K562 (cell line): ENCODE results near the gene CASP9. TPM values are rescaled to one million over a fixed set of nuclear protein-coding genes. Genes with fewer than 3 reads are reported as not detected.

Source experiments
- ATAC-seq: fragments of 200-7000 bp; cut with Tn5 transposase; 3 replicates; pipeline ENCODE4 v1.9.1; 2020; ENCODE audit warnings: moderate library complexity
- BruUV-seq: library from RNA; stranded (reverse); fragments of 400-500 nt; replicated peaks from 2 replicates; lab custom pipeline; 2021; lab: Mats Ljungman, UMichigan
- CTCF ChIA-PET: fragments of 300-600 bp; formaldehyde crosslinking; extraction: SDS; loops from one replicate; lab custom pipeline; 2021; ENCODE audit warnings: low intra/inter-chr PET ratio; lab: Yijun Ruan, JAX
- POLR2A ChIA-PET: fragments of 300-600, 350-650 bp; sonication (Branson Sonifier 250); formaldehyde crosslinking; extraction: SDS; loops from one replicate; lab custom pipeline; 2021; ENCODE audit warnings: antibody characterized with exemption, inconsistent platforms; lab: Yijun Ruan, JAX
- DNase-seq, 4 experiments: peaks; one replicate each; pipeline versions ENCODE4 v3.0.0 to v3.0.0-alpha.2; 2011 to 2018; ENCODE audit warnings: low spot score in 3 of 4, mixed read lengths in 3 of 4; ENCODE audit errors: extremely low read depth in 1 of 4
- FAIRE-seq: peaks from 2 replicates; lab custom pipeline; 2011; peaks lifted over from hg19 to GRCh38; lab: Jason Lieb, UNC
- H2AFZ ChIP-seq: 2 replicates; pipeline ENCODE4 v1.6.0; 2011; ENCODE audit warnings: low read depth, low read length, control low read depth, inconsistent platforms
- H3K27ac ChIP-seq: fragments of 200-600 bp; 3 replicates; pipeline ENCODE4 v1.8.0; 2011; ENCODE audit warnings: low read depth, mild to moderate bottlenecking, control low read depth, inconsistent platforms, low read length, moderate library complexity, mixed read lengths; ENCODE audit errors: extremely low read depth
- H3K27me3 ChIP-seq, 2 experiments: fragments of 300-600 bp in 1 of 2; 2 replicates in 1 of 2; 3 replicates in 1 of 2; pipeline versions ENCODE4 v1.6.0 to v1.8.0; 2011; ENCODE audit warnings: inconsistent platforms in 2 of 2, low read length in 2 of 2, mild to moderate bottlenecking in 1 of 2, mixed read lengths in 1 of 2, moderate library complexity in 1 of 2; ENCODE audit not compliant: control insufficient read depth in 2 of 2, insufficient read depth in 2 of 2
- H3K36me3 ChIP-seq: fragments of 300-600 bp; 3 replicates; pipeline ENCODE4 v1.8.0; 2011; ENCODE audit warnings: mild to moderate bottlenecking, low read length, inconsistent platforms; ENCODE audit not compliant: control insufficient read depth, insufficient read depth
- H3K4me1 ChIP-seq, 2 experiments: fragments of 200-600 bp in 1 of 2; replicated peaks in 1 of 2; 2 replicates in 1 of 2; 3 replicates in 1 of 2; pipeline versions ENCODE4 v1.5.1 to v1.8.0; 2011; ENCODE audit warnings: inconsistent platforms in 2 of 2, low read length in 2 of 2, mild to moderate bottlenecking in 1 of 2, mixed read lengths in 1 of 2, moderate library complexity in 1 of 2; ENCODE audit not compliant: control insufficient read depth in 2 of 2, insufficient read depth in 2 of 2
- H3K4me2 ChIP-seq: 2 replicates; pipeline ENCODE4 v1.6.1; 2011; ENCODE audit warnings: low read length, control low read depth, inconsistent platforms, mixed read lengths; ENCODE audit not compliant: insufficient read depth
- H3K4me3 ChIP-seq: fragments of 200-600 bp; sonication (generic), shearing (Covaris generic); 2 replicates; pipeline ENCODE4 v1.5.1; 2016; ENCODE audit warnings: control low read depth, inconsistent platforms
- H3K79me2 ChIP-seq: fragments of 200-600 bp; 3 replicates; pipeline ENCODE4 v1.8.0; 2011; ENCODE audit warnings: low read length, inconsistent platforms; ENCODE audit not compliant: control insufficient read depth, insufficient read depth
- H3K9ac ChIP-seq, 2 experiments: 2 replicates each; pipeline versions ENCODE4 v1.6.0 to v1.6.1; 2011; ENCODE audit warnings: low read depth in 2 of 2, low read length in 2 of 2, control low read depth in 1 of 2, inconsistent platforms in 1 of 2, mild to moderate bottlenecking in 1 of 2, mixed read lengths in 1 of 2; ENCODE audit not compliant: insufficient read depth in 1 of 2
- H3K9me1 ChIP-seq: one replicate; pipeline ENCODE4 v1.6.0; 2011; ENCODE audit warnings: inconsistent platforms, mild to moderate bottlenecking, low read length, moderate library complexity; ENCODE audit not compliant: control insufficient read depth, insufficient read depth
- H3K9me3 ChIP-seq: replicated peaks from 2 replicates; pipeline ENCODE4 v1.5.1; 2011; ENCODE audit warnings: low read depth, low read length, inconsistent platforms; ENCODE audit not compliant: control insufficient read depth, insufficient read depth
- H4K20me1 ChIP-seq: replicated peaks from 2 replicates; pipeline ENCODE4 v1.6.1; 2011; ENCODE audit warnings: low read length, inconsistent platforms, mixed read lengths; ENCODE audit not compliant: control insufficient read depth, insufficient read depth
- ADNP ChIP-seq: fragments of 200-800 bp; sonication (Bioruptor generic); IDR thresholded peaks from 2 replicates; pipeline ENCODE4 v1.6.1; 2016; ENCODE audit warnings: missing genetic modification characterization, missing compliant biosample characterization
- BRCA1 ChIP-seq, 2 experiments: fragments of 450-650 bp in 1 of 2; sonication (generic) in 1 of 2; formaldehyde crosslinking in 1 of 2; IDR thresholded peaks; 2 replicates each; pipeline versions ENCODE4 v1.5.0 to v1.6.1; 2017 to 2020; ENCODE audit warnings: mild to moderate bottlenecking in 1 of 2, missing genetic modification reagents in 1 of 2
- CSDE1 ChIP-seq, 2 experiments: fragments of 450-650 bp; IDR thresholded peaks; 2 replicates each; pipeline ENCODE4 v1.6.1; 2016; ENCODE audit warnings: mild to moderate bottlenecking in 1 of 2
- ELF4 ChIP-seq: fragments of 450-650 bp; formaldehyde crosslinking; IDR thresholded peaks from 2 replicates; pipeline ENCODE4 v1.4.0; 2022; ENCODE audit warnings: missing genetic modification characterization
- EWSR1 ChIP-seq: fragments of 450-650 bp; IDR thresholded peaks from 2 replicates; pipeline ENCODE4 v1.6.1; 2018; ENCODE audit warnings: borderline replicate concordance, mild to moderate bottlenecking, low read depth, moderate library complexity; ENCODE audit not compliant: partially characterized antibody
- HNRNPK ChIP-seq: fragments of 200-400 bp; formaldehyde crosslinking; IDR thresholded peaks from one replicate; pipeline ENCODE4 v1.6.1; 2018; ENCODE audit warnings: mild to moderate bottlenecking, low read depth, low read length; ENCODE audit not compliant: poor library complexity, severe bottlenecking
- KDM2B ChIP-seq: fragments of 250-450 bp; sonication (Bioruptor Pico); IDR thresholded peaks from 2 replicates; pipeline ENCODE4 v1.8.0; 2021; ENCODE audit warnings: mild to moderate bottlenecking, moderate library complexity
- LEF1 ChIP-seq: fragments of 450-650 bp; IDR thresholded peaks from 2 replicates; pipeline ENCODE4 v1.6.1; 2016; ENCODE audit warnings: mild to moderate bottlenecking
- MAFF ChIP-seq: IDR thresholded peaks from 2 replicates; pipeline ENCODE4 v1.6.1; 2012; ENCODE audit warnings: low read length, improper control_type of control experiment
- PHTF2 ChIP-seq: fragments of 250-450 bp; sonication (Bioruptor Pico); IDR thresholded peaks from 2 replicates; pipeline ENCODE4 v1.5.0; 2021; ENCODE audit warnings: mild to moderate bottlenecking
- POLR2AphosphoS5 ChIP-seq: IDR thresholded peaks from 2 replicates; pipeline ENCODE4 v1.6.1; 2011; ENCODE audit warnings: mild to moderate bottlenecking, low read depth, low read length, moderate library complexity; ENCODE audit not compliant: control insufficient read depth, insufficient read depth
- RUNX1 ChIP-seq: sonication (generic); IDR thresholded peaks from 2 replicates; pipeline ENCODE4 v1.6.1; 2016; ENCODE audit warnings: antibody characterized with exemption, low read depth
- SMARCE1 ChIP-seq: fragments of 450-650 bp; IDR thresholded peaks from 2 replicates; pipeline ENCODE4 v1.7.1; 2016; ENCODE audit warnings: mild to moderate bottlenecking
- TAF1 ChIP-seq: IDR thresholded peaks from 2 replicates; pipeline ENCODE4 v1.6.1; 2011; ENCODE audit warnings: mild to moderate bottlenecking, low read length, moderate library complexity; ENCODE audit not compliant: insufficient read depth, control insufficient read depth, severe bottlenecking; ENCODE audit errors: extremely low read depth
- TBL1XR1 ChIP-seq, 2 experiments: IDR thresholded peaks; 2 replicates each; pipeline ENCODE4 v1.6.1; 2012; ENCODE audit warnings: improper control_type of control experiment in 2 of 2, low read length in 2 of 2, mild to moderate bottlenecking in 1 of 2
- ZNF830 ChIP-seq: fragments of 250-450 bp; sonication (Bioruptor Pico); IDR thresholded peaks from 2 replicates; pipeline ENCODE4 v1.5.0; 2021; ENCODE audit warnings: mild to moderate bottlenecking
- WGBS: fragments of 100-300 bp; shearing (Covaris generic); methylation state at CpG from one replicate; pipeline ENCODE4 v1.1.6; 2016; ENCODE audit warnings: low coverage, mixed read lengths; ENCODE audit not compliant: insufficient coverage; ENCODE audit errors: missing lambda C conversion rate; 5-methylcytosine and 5-hydroxymethylcytosine counted together
- in situ Hi-C: fragments of 300-500 bp; cut with MboI; formaldehyde crosslinking; loops from 4 replicates; pipeline ENCODE4 v1.15.0; 2018; ENCODE audit warnings: inconsistent platforms, mixed read lengths
- intact Hi-C: fragments of 100-400 bp; cut with micrococcal nuclease; formaldehyde crosslinking; loops from 2 replicates; pipeline ENCODE4 v1.14.2; 2022
- polyA plus RNA-seq, 8 experiments: library from polyadenylated mRNA; depleted of rRNA in 4 of 8; stranded (reverse) in 5 of 8; unstranded in 3 of 8; fragments of >200 nt; fragmentation: Nextera tagmentation in 2 of 8; fragmentation: Illumina TruSeq in 1 of 8; extraction: Ambion mirVana in 2 of 8; extraction: Trizol in 1 of 8; gene quantifications; 2 replicates each; pipeline versions ENCODE4 v1.2.1 to v1.2.3, GENCODE V29; 2011 to 2014; ENCODE audit warnings: inconsistent platforms in 1 of 8, missing spikeins in 1 of 8
- total RNA-seq, 7 experiments: library from RNA; depleted of rRNA in 6 of 7; stranded (reverse); fragments of >200 nt in 6 of 7; fragmentation: Illumina TruSeq in 2 of 7; extraction: Trizol in 2 of 7; gene quantifications; 2 replicates each; pipeline versions ENCODE4 v1.2.1 to v1.2.3, GENCODE V29; 2011 to 2021; ENCODE audit warnings: low replicate concordance in 1 of 7
- TF ChIP-seq, protein P1 (sequence below), 2 experiments: IDR thresholded peaks; 2 replicates each; pipeline ENCODE4 v1.6.1; 2012; ENCODE audit warnings: improper control_type of control experiment in 2 of 2, low read depth in 2 of 2, low read length in 2 of 2, borderline replicate concordance in 1 of 2
- TF ChIP-seq, protein P2 (sequence below): sonication (generic); formaldehyde crosslinking; IDR thresholded peaks from 2 replicates; pipeline ENCODE4 v1.4.0; 2020; ENCODE audit warnings: mild to moderate bottlenecking, missing genetic modification reagents

The CASP9 gene
- total and polyA plus RNA-seq, 9 of the 15 experiments (the other 6 are each of a cell fraction or from before 2014, with no cell fraction given) = 10.8 to 54.1 (median 30.7) TPM

DNA sequence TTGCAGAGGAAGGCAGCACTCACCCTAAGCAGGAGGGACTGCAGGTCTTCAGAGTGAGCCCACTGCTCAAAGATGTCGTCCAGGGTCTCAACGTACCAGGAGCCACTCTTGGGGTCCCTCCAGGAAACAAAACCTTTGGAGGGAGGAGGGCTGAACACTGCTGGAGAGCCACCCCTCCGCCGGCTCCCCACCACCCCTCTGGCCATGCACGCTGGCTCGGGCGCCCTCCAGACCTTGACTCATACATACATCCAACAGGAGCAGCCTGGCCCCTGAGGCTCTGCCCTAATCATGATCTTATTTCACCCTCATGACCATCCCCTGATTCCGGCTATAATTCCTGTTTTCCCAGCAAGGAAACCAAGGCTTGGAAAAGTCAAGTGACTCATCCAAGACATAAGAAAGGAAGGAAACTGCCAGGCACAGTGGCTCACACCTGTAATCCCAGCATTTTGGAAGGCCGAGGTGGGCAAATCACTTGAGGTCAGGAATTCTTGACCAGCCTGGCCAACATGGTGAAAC, 30.1 kb downstream of the CASP9 start (continued):
- TF ChIP-seq, protein P1, sequence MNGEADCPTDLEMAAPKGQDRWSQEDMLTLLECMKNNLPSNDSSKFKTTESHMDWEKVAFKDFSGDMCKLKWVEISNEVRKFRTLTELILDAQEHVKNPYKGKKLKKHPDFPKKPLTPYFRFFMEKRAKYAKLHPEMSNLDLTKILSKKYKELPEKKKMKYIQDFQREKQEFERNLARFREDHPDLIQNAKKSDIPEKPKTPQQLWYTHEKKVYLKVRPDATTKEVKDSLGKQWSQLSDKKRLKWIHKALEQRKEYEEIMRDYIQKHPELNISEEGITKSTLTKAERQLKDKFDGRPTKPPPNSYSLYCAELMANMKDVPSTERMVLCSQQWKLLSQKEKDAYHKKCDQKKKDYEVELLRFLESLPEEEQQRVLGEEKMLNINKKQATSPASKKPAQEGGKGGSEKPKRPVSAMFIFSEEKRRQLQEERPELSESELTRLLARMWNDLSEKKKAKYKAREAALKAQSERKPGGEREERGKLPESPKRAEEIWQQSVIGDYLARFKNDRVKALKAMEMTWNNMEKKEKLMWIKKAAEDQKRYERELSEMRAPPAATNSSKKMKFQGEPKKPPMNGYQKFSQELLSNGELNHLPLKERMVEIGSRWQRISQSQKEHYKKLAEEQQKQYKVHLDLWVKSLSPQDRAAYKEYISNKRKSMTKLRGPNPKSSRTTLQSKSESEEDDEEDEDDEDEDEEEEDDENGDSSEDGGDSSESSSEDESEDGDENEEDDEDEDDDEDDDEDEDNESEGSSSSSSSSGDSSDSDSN (IDR thresholded peaks at IDR 0.05; ENCODE audit: borderline replicate concordance in 1 of 2, low read depth in 2 of 2, low read length in 2 of 2) = no peak

DNA sequence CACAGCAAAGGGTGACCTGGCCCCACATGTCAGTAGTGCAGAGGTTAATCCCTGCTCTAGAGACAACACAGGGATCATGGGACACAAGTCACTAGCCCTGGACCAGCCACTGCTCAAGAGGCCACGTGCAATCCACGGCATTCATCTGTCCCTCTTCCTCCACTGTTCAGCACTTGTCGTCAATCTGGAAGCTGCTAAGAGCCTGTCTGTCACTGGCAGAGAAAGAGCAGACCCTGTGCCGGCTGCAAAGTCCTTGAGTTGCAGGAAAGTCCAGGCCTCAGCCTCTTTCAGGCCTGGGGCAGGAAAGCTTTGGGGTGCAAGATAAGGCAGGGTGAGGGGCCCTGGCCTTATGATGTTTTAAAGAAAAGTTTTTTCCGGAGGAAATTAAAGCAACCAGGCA, 31.4 kb downstream of the CASP9 start:
- H3K79me2 ChIP-seq = no peaks in the 10 kb centered on the region
- no peaks in the 10 kb centered on the region for H4K20me1 ChIP-seq
- intact Hi-C loops (no loop called here), in situ Hi-C loops (no loop called here)
- FAIRE-seq = no peak
- BruUV-seq = TSS peak; percentile 37
- peaks cover 0 to 4% of the 10 kb centered on the region in 2 experiments; a peak in 1 of 5 replicates for H3K4me1 ChIP-seq
- no peak overlapping the region for H3K4me2 ChIP-seq
- ChIA-PET POLR2A (interaction anchor here (1.0 kb wide), 1 partner anchor 23 kb away, joined by 3 read pairs; no protein-coding TSS in a partner anchor), CTCF (no interaction called here)
- H2AFZ ChIP-seq = no peak overlapping the region
- H3K9ac ChIP-seq = peak overlapping the region in 1 of 2 experiments; percentile 3; a peak in 1 of 4 replicates
- no peaks in the 10 kb centered on the region for H3K9me3 ChIP-seq
- no peaks in the 10 kb centered on the region for H3K27me3 ChIP-seq
- ATAC-seq = no peak
- DNase-seq = no peak
- H3K4me3 ChIP-seq = no peak overlapping the region
- no peaks in the 10 kb centered on the region for H3K9me1 ChIP-seq
- 70% methylated on average over 5 of the region's 5 CpGs for WGBS
- no peak overlapping the region for H3K27ac ChIP-seq
- H3K36me3 ChIP-seq = peaks cover 33% of the 10 kb centered on the region
- TF ChIP-seq RUNX1 (no peak), BRCA1 (IDR thresholded peaks at IDR 0.05) (no peak), BRCA1 (CRISPR knock-in tag; IDR thresholded peaks at IDR 0.05) (no peak), EWSR1 (no peak), MAFF (no peak), TBL1XR1 (IDR thresholded peaks at IDR 0.05; ENCODE audit: low read length in 2 of 2) (no peak), LEF1 (no peak), TAF1 (no peak), ZNF830 (CRISPR knock-in tag) (no peak), ADNP (no peak), SMARCE1 (no peak), HNRNPK (no peak), PHTF2 (CRISPR knock-in tag) (no peak), ELF4 (CRISPR knock-in tag) (no peak), POLR2AphosphoS5 (no peak), CSDE1 (IDR thresholded peaks at IDR 0.05) (no peak), KDM2B (CRISPR knock-in tag) (no peak)
- TF ChIP-seq, protein P2, sequence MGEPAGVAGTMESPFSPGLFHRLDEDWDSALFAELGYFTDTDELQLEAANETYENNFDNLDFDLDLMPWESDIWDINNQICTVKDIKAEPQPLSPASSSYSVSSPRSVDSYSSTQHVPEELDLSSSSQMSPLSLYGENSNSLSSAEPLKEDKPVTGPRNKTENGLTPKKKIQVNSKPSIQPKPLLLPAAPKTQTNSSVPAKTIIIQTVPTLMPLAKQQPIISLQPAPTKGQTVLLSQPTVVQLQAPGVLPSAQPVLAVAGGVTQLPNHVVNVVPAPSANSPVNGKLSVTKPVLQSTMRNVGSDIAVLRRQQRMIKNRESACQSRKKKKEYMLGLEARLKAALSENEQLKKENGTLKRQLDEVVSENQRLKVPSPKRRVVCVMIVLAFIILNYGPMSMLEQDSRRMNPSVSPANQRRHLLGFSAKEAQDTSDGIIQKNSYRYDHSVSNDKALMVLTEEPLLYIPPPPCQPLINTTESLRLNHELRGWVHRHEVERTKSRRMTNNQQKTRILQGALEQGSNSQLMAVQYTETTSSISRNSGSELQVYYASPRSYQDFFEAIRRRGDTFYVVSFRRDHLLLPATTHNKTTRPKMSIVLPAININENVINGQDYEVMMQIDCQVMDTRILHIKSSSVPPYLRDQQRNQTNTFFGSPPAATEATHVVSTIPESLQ (CRISPR knock-in tag) = no peak
